NCI-H526 (cell line): ENCODE results near the gene STXBP5L.
A peak's percentile ranks its signal among the peaks of the same experiment; 100 is the strongest.
"Not testable (repeated sequence)": the region's sequence is repeated elsewhere in the genome, so short reads cannot be mapped to it uniquely, and the experiment has no call there.

Source experiments
- DNase-seq, 2 experiments: peaks; one replicate each; lab custom pipeline; 2025; lab: John Stamatoyannopoulos, UW

STXBP5L gene

DNA sequence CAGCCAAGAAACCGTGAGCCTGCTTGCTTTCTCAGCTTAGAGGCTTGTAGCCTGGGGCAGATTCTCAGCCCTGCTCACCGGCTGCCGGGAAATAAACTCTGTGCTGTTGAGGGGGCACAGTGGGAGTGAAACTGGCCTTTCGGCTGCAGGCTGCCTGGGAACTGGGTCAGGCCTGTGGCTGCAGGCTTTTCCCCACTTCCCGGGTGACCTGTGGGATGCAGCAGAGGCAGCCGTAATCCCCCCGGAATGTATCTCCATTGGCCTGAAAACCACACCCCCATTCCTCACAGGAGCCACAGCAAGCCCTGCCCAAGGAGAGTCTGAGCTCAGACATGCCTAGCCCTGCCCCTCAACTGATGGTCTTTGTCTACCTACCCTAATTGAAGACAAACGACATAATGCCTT is 110.9 kb downstream of the STXBP5L start:
- DNase-seq, result no peak

DNA sequence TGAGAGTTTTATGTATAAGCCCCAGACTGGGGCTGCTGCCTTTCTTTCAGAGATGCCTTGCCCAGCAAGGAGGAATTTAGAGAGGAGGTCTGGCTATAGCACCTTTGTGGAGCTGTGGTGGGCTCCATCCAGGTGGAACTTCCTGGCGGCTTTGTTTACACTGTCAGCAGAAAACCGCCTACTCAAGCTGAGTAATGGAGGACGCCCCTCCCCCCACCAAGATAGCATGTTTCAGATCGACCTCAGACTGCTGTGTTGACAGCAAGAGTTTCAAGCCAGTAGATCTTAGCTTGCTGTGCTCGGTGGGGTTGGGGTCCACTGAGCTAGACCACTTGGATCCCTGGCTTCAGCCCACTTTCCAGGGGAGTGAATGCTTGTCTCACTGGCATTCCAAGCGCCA is 155.6 kb downstream of the STXBP5L start:
- no peak for DNase-seq

DNA sequence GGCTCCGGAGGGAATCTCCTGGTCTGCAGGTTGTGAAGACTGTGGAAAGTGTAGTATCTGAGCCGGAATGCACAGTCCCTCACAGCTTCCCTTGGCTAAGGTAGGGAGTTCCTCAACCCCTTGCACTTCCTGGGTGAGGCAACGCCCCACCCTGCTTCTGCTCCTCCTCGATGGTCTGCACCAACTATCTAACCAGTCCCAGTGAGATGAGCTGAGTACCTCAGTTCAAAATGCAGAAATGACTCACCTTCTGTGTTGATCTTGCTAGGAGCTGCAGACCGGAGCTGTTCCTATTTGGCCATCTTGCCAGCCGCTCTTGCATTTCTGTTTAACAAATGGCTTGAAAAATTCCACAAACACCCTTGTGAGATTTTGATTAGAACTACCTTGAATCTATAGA is 156.1 kb downstream of the STXBP5L start:
- DNase-seq, result no peak

- DNase-seq, result no peak
These were observed 164.1 kb downstream of the STXBP5L start for GRCh38 chr3:121072133-121072532.

GRCh38 chr3:121073011-121073410 is 165.0 kb downstream of the STXBP5L start:
- no peak for DNase-seq

GRCh38 chr3:121075191-121075590 is 167.2 kb downstream of the STXBP5L start:
- DNase-seq, result no peak

GRCh38 chr3:121078378-121079101 is 170.5 kb downstream of the STXBP5L start:
- DNase-seq, result not testable (repeated sequence)

DNA sequence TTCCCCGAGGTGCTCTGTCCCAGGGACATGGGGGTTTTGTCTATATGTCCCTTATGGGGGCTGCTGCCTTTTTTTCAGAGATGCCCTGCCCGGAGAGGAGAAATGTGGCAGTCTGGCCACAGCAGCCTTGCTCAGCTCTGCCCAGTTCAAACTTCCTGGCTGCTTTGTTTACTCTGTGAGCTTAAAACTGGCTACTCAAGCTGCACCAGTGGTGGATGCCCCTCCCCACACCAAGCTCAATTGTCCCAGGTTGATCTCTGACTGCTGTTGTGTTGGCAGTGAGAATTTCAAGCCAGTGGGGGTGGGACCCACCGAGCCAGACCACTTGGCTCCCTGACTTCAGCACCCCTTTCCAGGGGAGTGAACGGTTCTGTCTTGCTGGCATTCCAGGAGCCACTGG is 188.9 kb downstream of the STXBP5L start:
- no peak for DNase-seq

- not testable (repeated sequence) for DNase-seq
These were observed 203.1 kb downstream of the STXBP5L start for GRCh38 chr3:121111086-121111485.

DNA sequence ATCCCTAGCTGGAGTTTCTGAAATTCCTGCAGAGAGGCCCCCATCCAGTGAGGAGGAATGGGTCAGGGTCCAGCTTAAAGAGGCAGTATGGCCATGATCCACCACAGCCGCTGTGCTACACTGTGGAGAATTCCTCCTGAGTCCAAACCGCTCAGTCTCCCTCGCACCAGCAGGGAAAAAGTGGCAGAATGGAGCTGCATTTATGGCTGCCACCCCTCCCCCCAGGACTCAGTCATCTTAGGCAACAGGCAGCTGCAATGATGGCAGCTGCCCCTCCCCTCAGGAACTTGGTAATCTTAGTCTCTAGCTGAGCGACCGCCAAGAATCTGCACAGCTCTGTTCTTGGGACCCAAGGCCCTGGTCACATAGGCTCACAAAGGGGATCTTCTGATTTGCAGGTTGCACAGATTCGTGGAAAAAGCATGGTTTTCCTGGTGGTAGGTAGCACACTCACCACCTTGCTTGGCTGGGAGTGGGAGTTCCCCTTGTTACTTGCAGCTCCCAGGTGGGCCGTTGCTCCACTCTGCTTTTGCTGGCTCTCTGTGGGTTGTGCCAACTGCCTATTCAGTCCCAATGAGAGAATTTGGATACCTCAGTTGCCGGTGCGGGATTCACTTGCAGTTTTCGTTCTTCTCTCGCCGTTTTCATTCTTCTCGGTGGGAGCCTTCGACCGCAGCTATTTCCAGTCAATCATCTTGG is 204.1 kb downstream of the STXBP5L start:
- DNase-seq, result peak in 1 of 2 experiments; percentile 1

DNA sequence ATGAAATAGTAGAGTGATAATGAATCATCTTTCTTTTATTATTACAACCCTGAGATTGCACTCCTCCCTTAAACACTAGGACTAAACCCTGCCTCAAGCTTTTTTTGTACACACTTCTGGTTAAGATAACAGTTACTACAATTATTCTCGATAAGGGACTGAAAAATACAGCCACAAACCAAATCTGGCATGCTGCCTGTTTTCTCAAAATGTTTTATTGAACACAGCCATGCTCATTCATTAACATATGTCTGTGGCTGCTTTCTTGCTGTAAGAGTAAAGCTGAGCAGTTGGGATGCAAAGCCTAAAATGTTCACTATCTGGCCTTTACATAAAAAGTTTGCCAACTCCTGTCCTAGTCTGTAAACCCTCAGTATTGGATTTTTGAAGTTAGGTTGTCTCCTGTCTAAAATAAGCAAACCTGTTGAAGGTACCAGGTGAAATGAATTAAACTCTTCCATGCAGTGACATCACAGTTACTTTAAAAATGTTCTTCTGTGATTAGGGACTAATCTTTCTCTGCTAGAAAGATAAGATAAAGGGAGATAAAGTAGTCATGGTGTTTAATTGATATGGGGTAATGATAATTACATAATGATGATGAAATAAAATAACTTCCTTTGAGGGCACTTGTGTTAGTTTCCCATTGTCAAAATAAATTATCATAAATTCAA is 218.2 kb downstream of the STXBP5L start:
- no peak for DNase-seq

DNA sequence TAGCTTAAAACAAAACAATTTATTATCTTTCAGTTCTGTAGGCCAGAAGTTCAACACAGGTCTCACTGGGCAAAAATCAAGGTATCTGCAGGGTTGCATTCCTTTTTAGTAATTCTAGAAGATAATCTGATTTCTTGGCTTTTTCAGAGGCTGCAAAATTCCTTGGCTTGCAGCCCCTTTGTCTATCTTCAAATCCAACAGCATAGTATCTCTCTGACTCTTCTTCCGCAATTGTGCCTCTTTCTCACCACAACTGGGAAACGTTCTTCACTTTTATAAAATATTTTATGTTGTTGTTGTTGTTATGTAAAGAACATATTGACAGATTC is 218.7 kb downstream of the STXBP5L start:
- DNase-seq, result no peak

DNA sequence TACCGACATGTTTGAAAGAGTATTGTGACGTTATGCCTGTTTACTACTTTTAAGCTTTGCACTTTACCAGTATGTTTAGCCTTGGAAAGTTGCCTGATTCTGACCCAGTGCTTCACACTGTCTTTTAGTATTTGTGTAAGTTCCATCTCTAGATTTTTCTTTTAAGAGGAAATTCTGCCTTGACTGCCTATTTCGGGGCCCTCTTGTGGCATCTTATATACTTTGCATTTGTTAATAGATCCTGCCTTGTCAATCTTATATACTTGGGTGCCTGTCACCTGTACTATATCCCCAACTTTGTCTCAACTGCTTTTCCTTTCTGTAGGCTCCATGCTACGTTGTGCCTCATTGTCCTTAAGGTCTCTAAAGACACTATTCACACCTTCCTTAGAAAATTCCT is 244.6 kb downstream of the STXBP5L start:
- no peak for DNase-seq

- no peak for DNase-seq
These were observed 245.8 kb downstream of the STXBP5L start for GRCh38 chr3:121153851-121154250.

- DNase-seq, result no peak
These were observed 247.0 kb downstream of the STXBP5L start for GRCh38 chr3:121155028-121155427.

- no peak for DNase-seq
These were observed 257.4 kb downstream of the STXBP5L start for GRCh38 chr3:121165397-121165837.

GRCh38 chr3:121167374-121168139 is 259.6 kb downstream of the STXBP5L start:
- DNase-seq, result no peak

DNA sequence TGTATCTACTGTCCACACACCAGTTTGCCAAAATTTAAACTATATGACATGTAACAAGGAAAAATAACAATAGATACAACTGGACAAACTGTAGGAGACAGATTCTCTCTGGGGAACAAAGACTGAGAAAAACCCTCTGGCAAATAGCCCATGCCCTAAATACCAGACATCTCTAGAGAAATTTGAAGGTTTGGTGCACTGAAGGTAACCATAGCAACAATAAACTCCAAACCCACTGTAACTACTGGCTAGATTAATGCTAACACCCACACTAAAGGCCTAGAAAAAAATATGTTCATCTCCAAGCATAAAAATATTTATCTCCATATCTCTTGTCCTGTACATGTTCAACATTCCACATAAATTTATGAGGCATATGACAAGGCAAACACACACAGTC is 267.1 kb downstream of the STXBP5L start:
- no peak for DNase-seq

- not testable (repeated sequence) for DNase-seq
These were observed 282.6 kb downstream of the STXBP5L start for GRCh38 chr3:121190626-121191025.

DNA sequence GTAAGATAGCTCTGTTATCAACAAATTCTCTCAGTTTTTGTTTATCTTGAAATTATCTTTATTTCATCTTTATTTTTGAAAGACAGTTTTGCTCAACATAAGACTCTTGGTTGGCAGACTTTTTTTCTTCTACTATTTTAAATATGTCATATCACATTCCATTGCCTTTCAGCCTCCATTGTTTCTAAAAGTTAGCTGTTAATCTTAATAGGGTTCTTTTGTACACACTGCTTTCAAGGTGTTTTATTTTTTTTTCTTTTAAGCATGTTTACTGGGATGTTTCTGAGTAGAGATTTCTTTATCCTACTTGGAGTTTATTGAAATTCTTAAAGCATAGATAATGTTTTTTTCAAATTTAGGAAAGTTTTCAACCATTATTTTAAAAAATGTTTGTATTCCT is 294.6 kb downstream of the STXBP5L start:
- DNase-seq, result no peak

- no peak for DNase-seq
These were observed 315.1 kb downstream of the STXBP5L start for GRCh38 chr3:121223116-121223515.

DNA sequence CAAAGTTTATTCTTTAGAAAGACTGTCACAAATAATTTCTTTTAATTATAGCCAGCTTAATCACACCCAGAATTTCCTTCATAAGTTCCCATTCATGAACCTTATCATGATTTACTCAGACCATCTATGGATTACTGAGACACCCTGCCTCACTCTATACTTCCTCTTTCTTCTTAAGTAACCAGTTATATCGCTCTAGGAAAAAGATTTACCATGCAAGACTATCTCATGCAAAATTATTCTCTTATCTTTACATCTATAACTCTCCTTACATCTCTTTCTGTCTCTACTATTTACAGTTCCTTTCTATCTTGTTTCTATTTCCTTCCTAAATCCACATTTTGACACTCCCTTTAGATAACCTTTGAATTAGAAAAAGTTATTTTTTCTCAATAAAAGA is 321.0 kb downstream of the STXBP5L start:
- DNase-seq, result no peak
